HT1080 (cell line): ENCODE results near the gene CABP4. TPM values are rescaled to one million over a fixed set of nuclear protein-coding genes. Genes with fewer than 3 reads are reported as not detected.
"Not testable (repeated sequence)": the region's sequence is repeated elsewhere in the genome, so short reads cannot be mapped to it uniquely, and the experiment has no call there.

Experiments
- DNase-seq: peaks from one replicate; pipeline ENCODE4 v3.0.0-alpha.2; 2015; ENCODE audit warnings: low read depth
- total RNA-seq: library from RNA; depleted of rRNA; stranded (reverse); fragments of >200 nt; shearing (Covaris generic); gene quantifications from 2 replicates; pipeline ENCODE4 v1.2.3, GENCODE V29; 2014

CABP4 gene
- total RNA-seq, 1 experiment from 2014 or later, result not detected

- DNase-seq, result no peak
Observed at GRCh38 chr11:67418476-67419281, 36.5 kb upstream of the CABP4 start.

GRCh38 chr11:67419325-67420049, 35.7 kb upstream of the CABP4 start:
- no peak for DNase-seq

GRCh38 chr11:67420147-67420645, 35.0 kb upstream of the CABP4 start:
- DNase-seq, result no peak

GRCh38 chr11:67420646-67421429, 34.3 kb upstream of the CABP4 start:
- DNase-seq, result peak; percentile 76

GRCh38 chr11:67421430-67422031, 33.6 kb upstream of the CABP4 start:
- no peak for DNase-seq

- DNase-seq, result peak; percentile 39
Observed at GRCh38 chr11:67422891-67423290, 32.3 kb upstream of the CABP4 start.

GRCh38 chr11:67423466-67423865, 31.7 kb upstream of the CABP4 start:
- DNase-seq, result no peak

GRCh38 chr11:67423891-67424613, 31.1 kb upstream of the CABP4 start:
- DNase-seq, result no peak

GRCh38 chr11:67427364-67427859, 27.7 kb upstream of the CABP4 start:
- not testable (repeated sequence) for DNase-seq

GRCh38 chr11:67428052-67429001, 26.8 kb upstream of the CABP4 start, which contains the start of gene RPS6KB2:
TSS of gene RPS6KB2 (plus strand) at chr11:67428494. CDS start at chr11:67428546, 52 bp downstream.
- DNase-seq, result peak; percentile 96

- no peak for DNase-seq
Observed at GRCh38 chr11:67429038-67429668, 26.0 kb upstream of the CABP4 start.

GRCh38 chr11:67429722-67430121, 25.4 kb upstream of the CABP4 start:
- no peak for DNase-seq

- no peak for DNase-seq
Observed at GRCh38 chr11:67431346-67432249, 23.6 kb upstream of the CABP4 start.

- DNase-seq, result no peak
Observed at GRCh38 chr11:67432655-67433349, 22.4 kb upstream of the CABP4 start.

- no peak for DNase-seq
Observed at GRCh38 chr11:67433536-67434394, 21.4 kb upstream of the CABP4 start.

- DNase-seq, result no peak
Observed at GRCh38 chr11:67434395-67434881, 20.7 kb upstream of the CABP4 start.
